ENCODE results near the gene KIAA2012. TPM values are rescaled to one million over a fixed set of nuclear protein-coding genes. Genes with fewer than 3 reads are reported as not detected.

Gene KIAA2012
- total and polyA plus RNA-seq, 9 donors = 0.05 to 5.2 (median 0.27) TPM; not detected in 2

GRCh38 chr2:202102425-202103000 is 29.5 kb downstream of the KIAA2012 start:
- intact Hi-C loops (cut with DNase I) = no loop called here
- H3K4me3 ChIP-seq = no peak overlapping the region

GRCh38 chr2:202104286-202104870 is 31.3 kb downstream of the KIAA2012 start:
- no peaks in the 10 kb centered on the region for H3K9me3 ChIP-seq
- H3K4me3 ChIP-seq = no peak overlapping the region
- H3K27me3 ChIP-seq = no peaks in the 10 kb centered on the region
- H3K4me1 ChIP-seq (ENCODE audit: insufficient read depth) = no peaks in the 10 kb centered on the region
- no peaks in the 10 kb centered on the region for H3K36me3 ChIP-seq
- DNase-seq = peak in 1 of 5 donors; percentile 46
- TF ChIP-seq CTCF (IDR thresholded peaks at IDR 0.05) = no peak
- TF ChIP-seq EP300 (IDR thresholded peaks at IDR 0.05) = no peak
- TF ChIP-seq POLR2A (IDR thresholded peaks at IDR 0.05) = no peak
- intact Hi-C loops (cut with DNase I) = no loop called here
- no peak overlapping the region for H3K27ac ChIP-seq
- WGBS, 3 donors = 47 to 54% (median 51%) methylated on average over 2 of the region's 2 CpGs

More at GRCh38 chr2:202102425-202103000, 29.5 kb downstream of the KIAA2012 start:
- Histone ChIP-seq H3K9me3 (no peaks in the 10 kb centered on the region), H3K27me3 (no peaks in the 10 kb centered on the region), H3K36me3 (no peaks in the 10 kb centered on the region), H3K27ac (no peak overlapping the region), H3K4me1 (ENCODE audit: insufficient read depth) (no peaks in the 10 kb centered on the region)
- DNase-seq = no peak
- 30 to 47% (median 38%) methylated on average over 4 of the region's 4 CpGs for WGBS, 3 donors
- TF ChIP-seq EP300 (IDR thresholded peaks at IDR 0.05) = no peak
- no peak for TF ChIP-seq POLR2A (IDR thresholded peaks at IDR 0.05)
- TF ChIP-seq CTCF (IDR thresholded peaks at IDR 0.05) = no peak

GRCh38 chr2:202105025-202105424 is 32.0 kb downstream of the KIAA2012 start:
- Histone ChIP-seq H3K36me3 (no peaks in the 10 kb centered on the region), H3K9me3 (no peaks in the 10 kb centered on the region), H3K27me3 (no peaks in the 10 kb centered on the region), H3K4me3 (no peak overlapping the region), H3K4me1 (ENCODE audit: insufficient read depth) (no peaks in the 10 kb centered on the region), H3K27ac (no peak overlapping the region)
- no peak for TF ChIP-seq CTCF (IDR thresholded peaks at IDR 0.05)
- TF ChIP-seq EP300 (IDR thresholded peaks at IDR 0.05) = no peak
- no peak for TF ChIP-seq POLR2A (IDR thresholded peaks at IDR 0.05)
- DNase-seq = no peak
- intact Hi-C loops (cut with DNase I) = no loop called here

GRCh38 chr2:202108345-202108744 is 35.3 kb downstream of the KIAA2012 start:
- no peak for TF ChIP-seq POLR2A (IDR thresholded peaks at IDR 0.05)
- TF ChIP-seq EP300 (IDR thresholded peaks at IDR 0.05) = no peak
- TF ChIP-seq CTCF (IDR thresholded peaks at IDR 0.05) = no peak
- 97 to 98% (median 98%) methylated on average over 3 of the region's 3 CpGs for WGBS, 3 donors
- no peaks in the 10 kb centered on the region for H3K27me3 ChIP-seq
- no peak for DNase-seq
- no peaks in the 10 kb centered on the region for H3K36me3 ChIP-seq
- no peaks in the 10 kb centered on the region for H3K9me3 ChIP-seq
- H3K27ac ChIP-seq = no peak overlapping the region
- H3K4me3 ChIP-seq = no peak overlapping the region
- H3K4me1 ChIP-seq (ENCODE audit: insufficient read depth) = no peaks in the 10 kb centered on the region
- intact Hi-C loops (cut with DNase I) = no loop called here
